NCI-H2171 (cell line): Measurements from ENCODE around the gene ELSPBP1.
"Not testable (repeated sequence)": the region's sequence is repeated elsewhere in the genome, so short reads cannot be mapped to it uniquely, and the experiment has no call there.

Source experiments
- DNase-seq: peaks from one replicate; lab custom pipeline; 2025; lab: John Stamatoyannopoulos, UW

ELSPBP1 gene

DNA sequence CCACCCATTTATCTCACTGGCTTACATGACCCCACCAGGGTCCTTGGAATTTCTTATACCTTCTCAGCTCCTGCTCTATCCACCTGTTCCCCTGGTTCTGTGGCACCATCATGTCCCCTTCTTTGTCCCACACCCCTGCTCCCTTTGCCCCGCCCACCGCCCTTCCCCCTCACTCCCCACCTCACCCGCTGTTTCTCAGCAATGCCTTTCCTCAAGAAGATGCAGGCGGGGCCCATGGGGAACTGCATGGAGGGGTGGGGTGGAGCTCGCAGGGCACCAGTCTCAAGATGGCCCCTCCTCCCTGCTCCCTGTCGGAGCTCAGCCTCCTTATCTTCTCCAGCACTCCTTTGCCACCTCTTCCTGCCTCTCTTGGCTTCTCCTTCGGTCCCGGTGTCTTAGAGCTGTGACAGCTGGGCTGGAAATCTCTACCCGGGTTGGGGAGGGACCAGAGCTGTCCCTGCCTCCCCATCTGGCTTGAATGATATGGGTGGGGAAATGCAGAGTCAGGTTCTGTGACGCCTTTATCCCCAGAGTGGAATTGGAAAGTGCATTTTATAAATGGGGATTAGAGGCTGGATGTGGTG lies 49.3 kb downstream of the ELSPBP1 start, which contains the start of gene CABP5:
TSS of gene CABP5 (minus strand) at position 405 of the 584 bp plus-strand sequence. CDS start at position 248, 157 bp downstream.
- no peak for DNase-seq

DNA sequence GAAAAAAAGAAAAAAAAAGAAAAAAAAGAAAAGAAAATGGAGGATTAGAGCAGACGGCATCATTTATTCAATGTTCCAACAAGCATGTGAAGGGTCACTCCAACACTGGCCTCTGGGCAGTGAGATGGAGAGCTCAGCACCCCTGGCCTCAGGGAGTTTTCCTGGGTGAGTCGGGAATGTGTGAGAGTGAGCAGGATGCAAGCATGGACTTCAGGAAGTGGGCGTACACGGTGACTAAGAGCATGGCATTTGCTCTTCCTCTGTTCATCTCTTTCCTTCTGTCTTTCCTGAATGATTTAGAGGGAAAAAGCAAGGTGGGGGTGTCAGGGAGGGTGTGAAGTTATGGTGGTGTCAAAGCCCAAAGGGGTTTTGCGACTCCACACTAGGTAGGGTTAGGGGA lies 50.1 kb downstream of the ELSPBP1 start:
- DNase-seq: no peak

GRCh38 chr19:48051335-48052033 lies 57.1 kb downstream of the ELSPBP1 start:
- no peak for DNase-seq

DNA sequence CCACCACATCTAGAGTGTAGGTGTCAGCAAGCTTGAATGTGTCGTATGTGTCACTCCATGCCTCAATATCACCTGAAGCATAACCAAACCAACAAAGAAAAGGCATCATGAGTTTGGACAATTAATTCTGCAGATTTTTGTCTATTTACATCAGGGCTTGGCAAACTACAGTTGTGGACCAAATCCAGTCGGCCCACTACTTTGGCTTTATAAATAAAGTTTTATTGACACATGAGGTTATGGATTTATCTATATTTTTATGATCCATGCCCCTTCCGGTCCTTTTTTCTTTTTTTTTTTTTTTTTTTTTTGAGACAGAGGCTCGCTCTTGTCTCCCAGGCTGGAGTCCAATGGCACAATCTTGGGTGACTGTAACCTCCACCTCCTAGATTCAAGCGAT lies 58.6 kb downstream of the ELSPBP1 start:
- no peak for DNase-seq

DNA sequence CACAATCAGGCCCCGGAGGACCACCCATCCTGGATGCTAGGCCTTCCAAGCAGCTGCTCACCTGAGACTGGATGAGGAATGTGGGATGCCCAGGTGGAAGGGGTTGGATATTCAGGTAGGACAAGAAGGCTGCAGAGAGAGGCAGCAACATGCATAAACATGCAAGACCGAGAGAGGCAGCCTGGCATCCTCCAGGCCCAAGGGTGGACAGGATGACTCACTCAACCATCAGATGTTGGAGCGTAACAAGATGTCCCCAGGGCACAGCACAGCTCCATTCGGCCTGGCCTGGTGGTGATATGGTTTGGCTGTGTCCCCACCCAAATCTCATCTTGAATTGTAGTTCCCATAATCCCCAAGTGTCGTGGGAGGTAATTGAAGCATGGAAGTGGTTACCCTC lies 59.4 kb downstream of the ELSPBP1 start:
- DNase-seq: no peak

- DNase-seq: no peak
These were observed 64.9 kb downstream of the ELSPBP1 start for GRCh38 chr19:48059331-48059730.

DNA sequence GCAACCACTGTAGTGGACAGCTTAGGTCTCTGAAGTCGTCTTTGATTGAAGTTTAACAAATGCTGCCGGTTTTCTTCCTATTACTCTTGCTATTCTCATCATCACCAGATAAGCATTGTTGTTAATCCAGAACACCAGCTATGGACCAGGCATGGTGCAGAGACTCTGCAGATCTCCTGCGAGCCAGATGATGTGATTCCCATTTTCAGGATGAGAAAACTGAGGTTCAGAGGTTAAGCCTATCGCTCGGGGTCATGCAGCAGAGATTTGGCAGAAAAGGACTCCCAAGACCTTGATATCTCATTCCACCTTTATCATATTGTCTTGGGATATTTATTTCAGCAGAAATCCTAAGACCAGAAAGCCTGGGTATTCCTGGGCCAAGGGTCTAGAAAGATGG lies 65.9 kb downstream of the ELSPBP1 start:
- no peak for DNase-seq

DNA sequence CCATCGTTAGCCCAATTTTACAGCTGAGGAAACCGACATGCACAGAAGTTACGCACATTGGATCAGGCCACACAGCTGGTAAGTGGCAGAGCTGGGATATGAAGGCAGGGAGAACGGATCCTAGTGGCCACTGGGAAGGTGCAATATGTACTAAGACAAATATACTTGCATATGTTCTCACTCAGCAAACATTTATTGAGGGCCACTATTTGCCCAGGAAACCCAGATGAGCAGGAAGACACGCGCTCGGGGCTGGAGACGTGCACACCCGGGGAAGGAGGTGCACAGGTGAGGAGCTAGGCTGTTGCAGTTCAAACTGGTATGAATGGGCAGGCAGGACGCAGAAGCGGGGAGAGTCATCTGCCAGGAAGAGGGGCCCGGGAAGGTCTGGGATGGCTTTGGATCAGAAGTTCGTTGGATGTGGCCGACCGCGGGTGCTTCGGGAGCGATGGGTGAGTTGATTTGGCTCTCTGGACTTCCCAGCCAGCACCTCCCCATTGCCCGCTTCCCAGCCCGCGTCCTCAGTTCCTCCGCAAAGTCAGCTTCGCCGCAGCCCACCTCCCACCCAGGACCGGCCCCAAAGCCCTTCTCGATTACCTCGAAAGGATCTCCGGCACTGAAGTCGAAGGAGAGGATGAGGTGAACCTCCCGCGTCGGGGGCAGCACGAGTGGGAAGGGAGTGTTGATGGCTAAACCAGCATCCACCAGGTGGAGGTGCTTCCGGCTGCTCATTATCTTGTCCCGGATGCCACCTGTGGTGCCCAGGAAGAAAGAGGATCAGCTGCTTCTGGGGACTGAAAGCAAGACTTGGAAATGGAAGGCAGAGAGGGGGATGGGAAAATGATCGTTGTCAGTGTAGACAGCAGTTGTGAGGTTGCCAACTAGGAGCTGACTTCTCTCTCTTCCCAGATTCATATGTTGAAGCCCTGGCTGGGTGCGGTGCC lies 67.2 kb downstream of the ELSPBP1 start:
- no peak for DNase-seq

- no peak for DNase-seq
These were observed 70.1 kb downstream of the ELSPBP1 start for GRCh38 chr19:48064509-48064908.

DNA sequence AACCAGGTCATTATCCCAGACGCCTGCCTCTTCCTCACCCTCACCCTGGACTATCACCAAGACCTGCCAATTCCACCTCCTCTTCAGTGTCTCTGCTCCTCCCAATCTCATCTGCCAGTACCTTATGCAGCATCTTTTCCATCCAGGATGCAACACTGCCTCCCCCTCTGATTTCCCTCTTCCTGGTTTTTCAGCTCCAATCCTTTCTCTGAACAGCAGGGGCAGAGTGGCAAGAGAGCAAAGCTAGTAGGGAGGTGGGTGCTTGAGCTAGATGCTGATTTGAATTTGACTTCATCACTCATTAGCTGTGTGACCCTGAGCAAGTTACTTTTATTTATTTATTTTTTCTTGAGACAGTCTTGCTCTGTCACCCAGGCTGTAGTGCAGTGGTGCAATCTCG lies 75.0 kb downstream of the ELSPBP1 start:
- DNase-seq: no peak

- not testable (repeated sequence) for DNase-seq
These were observed 75.8 kb downstream of the ELSPBP1 start for GRCh38 chr19:48070177-48070769.
